Measurements from ENCODE around the gene PDE8A. TPM values are rescaled to one million over a fixed set of nuclear protein-coding genes. Genes with fewer than 3 reads are reported as not detected.
A peak's percentile ranks its signal among the peaks of the same experiment; 100 is the strongest.

PDE8A gene
- total RNA-seq, 1 experiment from 2014 or later, result 40.0 TPM

DNA sequence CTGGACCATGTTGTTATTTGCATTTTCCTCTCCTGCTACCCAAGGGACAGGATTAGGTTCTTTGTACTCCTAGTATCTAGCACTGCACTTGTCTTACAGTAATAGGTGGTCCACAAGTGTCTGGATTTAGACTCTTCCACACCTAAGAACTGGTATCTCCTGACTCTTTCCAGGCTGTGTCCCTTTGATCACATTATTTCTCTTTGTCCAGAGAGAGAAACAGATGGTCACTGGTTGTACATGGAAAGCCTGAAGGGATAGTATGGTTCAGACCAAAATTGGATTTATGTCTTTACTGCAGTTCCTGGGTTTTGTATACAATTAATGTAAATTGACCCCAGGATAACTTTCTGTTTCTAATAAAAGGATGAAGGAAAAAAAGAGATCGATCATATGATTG is 64.0 kb downstream of the PDE8A start:
- DNase-seq (ENCODE audit: low read depth, low spot score) (no peak), ATAC-seq (no peak)
- no peaks in the 10 kb centered on the region for H3K27me3 ChIP-seq (ENCODE audit: control insufficient read depth, insufficient read depth, low read length)
- no peak overlapping the region for H3K27ac ChIP-seq (ENCODE audit: low read length)
- no peak overlapping the region for H3K4me3 ChIP-seq (ENCODE audit: low read depth in 2 of 2, low read length in 2 of 2)
- ChIA-PET POLR2A (no interaction called here), CTCF (interaction anchor here (1.0 kb wide), 1 partner anchor 63 kb away, joined by 3 read pairs; no protein-coding TSS in a partner anchor)
- no TSS peak for BruUV-seq (replicated peaks)
- H3K9me3 ChIP-seq (ENCODE audit: control insufficient read depth, insufficient read depth, low read depth, low read length), result no peaks in the 10 kb centered on the region
- intact Hi-C loops (cut with micrococcal nuclease; ENCODE audit: unreplicated experiment), result no loop called here
- no peak for TF ChIP-seq POLR2AphosphoS5 (IDR thresholded peaks at IDR 0.05; ENCODE audit: low read depth, low read length)
- TF ChIP-seq, protein P1, sequence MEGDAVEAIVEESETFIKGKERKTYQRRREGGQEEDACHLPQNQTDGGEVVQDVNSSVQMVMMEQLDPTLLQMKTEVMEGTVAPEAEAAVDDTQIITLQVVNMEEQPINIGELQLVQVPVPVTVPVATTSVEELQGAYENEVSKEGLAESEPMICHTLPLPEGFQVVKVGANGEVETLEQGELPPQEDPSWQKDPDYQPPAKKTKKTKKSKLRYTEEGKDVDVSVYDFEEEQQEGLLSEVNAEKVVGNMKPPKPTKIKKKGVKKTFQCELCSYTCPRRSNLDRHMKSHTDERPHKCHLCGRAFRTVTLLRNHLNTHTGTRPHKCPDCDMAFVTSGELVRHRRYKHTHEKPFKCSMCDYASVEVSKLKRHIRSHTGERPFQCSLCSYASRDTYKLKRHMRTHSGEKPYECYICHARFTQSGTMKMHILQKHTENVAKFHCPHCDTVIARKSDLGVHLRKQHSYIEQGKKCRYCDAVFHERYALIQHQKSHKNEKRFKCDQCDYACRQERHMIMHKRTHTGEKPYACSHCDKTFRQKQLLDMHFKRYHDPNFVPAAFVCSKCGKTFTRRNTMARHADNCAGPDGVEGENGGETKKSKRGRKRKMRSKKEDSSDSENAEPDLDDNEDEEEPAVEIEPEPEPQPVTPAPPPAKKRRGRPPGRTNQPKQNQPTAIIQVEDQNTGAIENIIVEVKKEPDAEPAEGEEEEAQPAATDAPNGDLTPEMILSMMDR (IDR thresholded peaks at IDR 0.05), result no peak
- in situ Hi-C loops (cut with HindIII; ENCODE audit: low pct_unique_long_range_greater_than_20kb, low sequenced_read_pairs), result no loop called here
- H3K4me1 ChIP-seq (ENCODE audit: control insufficient read depth, insufficient read depth, low read length), result peaks cover 14% of the 10 kb centered on the region
- H3K36me3 ChIP-seq (ENCODE audit: control insufficient read depth, insufficient read depth, low read length), result no peaks in the 10 kb centered on the region

- POLR2A ChIA-PET, result no interaction called here
- Histone ChIP-seq H3K4me3 (ENCODE audit: low read depth in 2 of 2, low read length in 2 of 2) (peak overlapping the region in 1 of 2 experiments; percentile 29; a peak in 2 of 4 replicates), H3K27me3 (ENCODE audit: control insufficient read depth, insufficient read depth, low read length) (no peaks in the 10 kb centered on the region), H3K4me1 (ENCODE audit: control insufficient read depth, insufficient read depth, low read length) (peaks cover 14% of the 10 kb centered on the region), H3K36me3 (ENCODE audit: control insufficient read depth, insufficient read depth, low read length) (no peaks in the 10 kb centered on the region), H3K27ac (ENCODE audit: low read length) (peak overlapping the region; percentile 76), H3K9me3 (ENCODE audit: control insufficient read depth, insufficient read depth, low read depth, low read length) (no peaks in the 10 kb centered on the region; the same call in 1 of the 2 replicates)
- ATAC-seq, result peak; percentile 81
- DNase-seq (ENCODE audit: low read depth, low spot score), result peak; percentile 70
- CTCF ChIA-PET, result interaction anchor here (1.6 kb wide), 1 partner anchor 92 kb away, joined by 6 read pairs; no protein-coding TSS in a partner anchor
- intact Hi-C loops (cut with micrococcal nuclease; ENCODE audit: unreplicated experiment) (no loop called here), in situ Hi-C loops (cut with HindIII; ENCODE audit: low pct_unique_long_range_greater_than_20kb, low sequenced_read_pairs) (no loop called here)
- TF ChIP-seq, protein P1 (IDR thresholded peaks at IDR 0.05), result no peak
- no peak for TF ChIP-seq SIN3A (IDR thresholded peaks at IDR 0.05; ENCODE audit: borderline replicate concordance, insufficient read depth, low read depth, low read length)
- TF ChIP-seq TCF7L2 (IDR thresholded peaks at IDR 0.05; ENCODE audit: low read depth, low read length), result no peak
- TF ChIP-seq, protein P2, sequence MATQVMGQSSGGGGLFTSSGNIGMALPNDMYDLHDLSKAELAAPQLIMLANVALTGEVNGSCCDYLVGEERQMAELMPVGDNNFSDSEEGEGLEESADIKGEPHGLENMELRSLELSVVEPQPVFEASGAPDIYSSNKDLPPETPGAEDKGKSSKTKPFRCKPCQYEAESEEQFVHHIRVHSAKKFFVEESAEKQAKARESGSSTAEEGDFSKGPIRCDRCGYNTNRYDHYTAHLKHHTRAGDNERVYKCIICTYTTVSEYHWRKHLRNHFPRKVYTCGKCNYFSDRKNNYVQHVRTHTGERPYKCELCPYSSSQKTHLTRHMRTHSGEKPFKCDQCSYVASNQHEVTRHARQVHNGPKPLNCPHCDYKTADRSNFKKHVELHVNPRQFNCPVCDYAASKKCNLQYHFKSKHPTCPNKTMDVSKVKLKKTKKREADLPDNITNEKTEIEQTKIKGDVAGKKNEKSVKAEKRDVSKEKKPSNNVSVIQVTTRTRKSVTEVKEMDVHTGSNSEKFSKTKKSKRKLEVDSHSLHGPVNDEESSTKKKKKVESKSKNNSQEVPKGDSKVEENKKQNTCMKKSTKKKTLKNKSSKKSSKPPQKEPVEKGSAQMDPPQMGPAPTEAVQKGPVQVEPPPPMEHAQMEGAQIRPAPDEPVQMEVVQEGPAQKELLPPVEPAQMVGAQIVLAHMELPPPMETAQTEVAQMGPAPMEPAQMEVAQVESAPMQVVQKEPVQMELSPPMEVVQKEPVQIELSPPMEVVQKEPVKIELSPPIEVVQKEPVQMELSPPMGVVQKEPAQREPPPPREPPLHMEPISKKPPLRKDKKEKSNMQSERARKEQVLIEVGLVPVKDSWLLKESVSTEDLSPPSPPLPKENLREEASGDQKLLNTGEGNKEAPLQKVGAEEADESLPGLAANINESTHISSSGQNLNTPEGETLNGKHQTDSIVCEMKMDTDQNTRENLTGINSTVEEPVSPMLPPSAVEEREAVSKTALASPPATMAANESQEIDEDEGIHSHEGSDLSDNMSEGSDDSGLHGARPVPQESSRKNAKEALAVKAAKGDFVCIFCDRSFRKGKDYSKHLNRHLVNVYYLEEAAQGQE (IDR thresholded peaks at IDR 0.05; ENCODE audit: insufficient read depth in 1 of 2, low read depth in 2 of 2, low read length in 1 of 2), result no peak
- no peak for TF ChIP-seq POLR2AphosphoS5 (IDR thresholded peaks at IDR 0.05; ENCODE audit: low read depth, low read length)
- no TSS peak for BruUV-seq (replicated peaks)
These were observed 65.8 kb downstream of the PDE8A start for GRCh38 chr15:85047271-85047948.
